ENCODE results near the gene PDK3.

PDK3 gene

GRCh38 chrX:24464498-24464835 is 619 bp upstream of the PDK3 start:
- no peaks in the 10 kb centered on the region for H3K27me3 Mint-ChIP-seq
- H3K4me1 Mint-ChIP-seq: peaks cover 36% of the 10 kb centered on the region
- peaks cover 10% of the 10 kb centered on the region for H3K36me3 Mint-ChIP-seq
- CTCF ChIA-PET: interaction anchor here (1.3 kb wide), 1 partner anchor 35 kb away, joined by 7 read pairs; no protein-coding TSS in a partner anchor
- no peaks in the 10 kb centered on the region for H3K9me3 Mint-ChIP-seq
- DNase-seq: no peak
- peak overlapping the region; percentile 87 for H3K27ac Mint-ChIP-seq
- H3K4me3 Mint-ChIP-seq: peak overlapping the region; percentile 75

DNA sequence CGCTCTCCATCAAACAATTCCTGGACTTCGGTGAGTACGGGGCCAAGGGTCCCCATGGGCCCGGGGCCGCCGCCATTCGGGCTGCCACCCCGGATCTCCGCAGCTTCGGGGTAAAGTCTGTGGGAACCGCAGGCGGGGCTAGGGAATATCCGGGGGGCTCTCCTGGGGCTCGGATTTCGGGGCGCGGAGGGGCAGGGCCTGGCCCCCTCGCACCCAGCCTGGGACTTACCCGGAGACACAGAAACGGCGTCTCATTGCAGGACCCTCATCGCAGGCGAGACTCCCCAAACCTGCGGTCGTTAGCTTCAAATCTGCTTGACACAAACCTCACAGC is 413 bp downstream of the PDK3 start:
- H3K27me3 Mint-ChIP-seq: no peaks in the 10 kb centered on the region
- peaks cover 40% of the 10 kb centered on the region for H3K4me1 Mint-ChIP-seq
- H3K36me3 Mint-ChIP-seq: peaks cover 10% of the 10 kb centered on the region
- CTCF ChIA-PET: interaction anchor here (1.3 kb wide), 1 partner anchor 34 kb away, joined by 7 read pairs; no protein-coding TSS in a partner anchor
- peak overlapping the region; percentile 83 for H3K27ac Mint-ChIP-seq
- DNase-seq: no peak
- H3K9me3 Mint-ChIP-seq: no peaks in the 10 kb centered on the region
- H3K4me3 Mint-ChIP-seq: peak overlapping the region; percentile 75

GRCh38 chrX:24466025-24466424 is 939 bp downstream of the PDK3 start:
- no peaks in the 10 kb centered on the region for H3K27me3 Mint-ChIP-seq
- H3K4me3 Mint-ChIP-seq: peak overlapping the region; percentile 75
- DNase-seq: no peak
- CTCF ChIA-PET: interaction anchor here (1.3 kb wide), 1 partner anchor 13 kb away, joined by 4 read pairs; no protein-coding TSS in a partner anchor
- peaks cover 11% of the 10 kb centered on the region for H3K36me3 Mint-ChIP-seq
- H3K9me3 Mint-ChIP-seq: no peaks in the 10 kb centered on the region
- H3K27ac Mint-ChIP-seq: peak overlapping the region; percentile 83
- H3K4me1 Mint-ChIP-seq: peaks cover 43% of the 10 kb centered on the region

GRCh38 chrX:24468245-24468644 is 3.2 kb downstream of the PDK3 start:
- peak overlapping the region; percentile 37 for H3K27ac Mint-ChIP-seq
- H3K9me3 Mint-ChIP-seq: no peaks in the 10 kb centered on the region
- H3K4me3 Mint-ChIP-seq: no peak overlapping the region
- no peaks in the 10 kb centered on the region for H3K27me3 Mint-ChIP-seq
- CTCF ChIA-PET: interaction anchor here (1.0 kb wide), 1 partner anchor 72 kb away, joined by 3 read pairs; no protein-coding TSS in a partner anchor
- DNase-seq: no peak
- H3K4me1 Mint-ChIP-seq: peaks cover 53% of the 10 kb centered on the region
- peaks cover 11% of the 10 kb centered on the region for H3K36me3 Mint-ChIP-seq

DNA sequence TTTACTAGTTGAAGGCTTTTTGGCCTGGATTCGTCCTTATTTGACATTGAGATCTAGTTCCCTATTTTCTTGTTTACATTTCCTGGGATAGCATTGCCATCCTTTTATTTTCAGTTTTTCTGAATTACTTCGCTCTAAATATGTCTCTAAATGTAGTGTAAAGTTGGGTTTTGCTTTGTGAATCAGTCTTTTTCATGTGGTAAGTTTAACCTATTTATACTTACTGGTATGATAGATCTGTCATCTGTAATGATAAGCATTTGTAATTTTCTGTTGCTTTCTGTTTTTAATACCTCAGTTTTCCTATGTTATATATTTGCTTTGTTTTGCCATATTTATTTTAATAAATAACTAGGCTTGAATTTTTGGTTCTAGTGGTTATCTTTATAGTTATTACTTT is 6.7 kb downstream of the PDK3 start:
- DNase-seq: no peak
- Mint-ChIP-seq H3K27me3 (no peaks in the 10 kb centered on the region), H3K9me3 (no peaks in the 10 kb centered on the region), H3K4me3 (no peak overlapping the region), H3K27ac (peak overlapping the region; percentile 22), H3K4me1 (peaks cover 66% of the 10 kb centered on the region), H3K36me3 (peaks cover 7% of the 10 kb centered on the region)
- CTCF ChIA-PET: no interaction called here

DNA sequence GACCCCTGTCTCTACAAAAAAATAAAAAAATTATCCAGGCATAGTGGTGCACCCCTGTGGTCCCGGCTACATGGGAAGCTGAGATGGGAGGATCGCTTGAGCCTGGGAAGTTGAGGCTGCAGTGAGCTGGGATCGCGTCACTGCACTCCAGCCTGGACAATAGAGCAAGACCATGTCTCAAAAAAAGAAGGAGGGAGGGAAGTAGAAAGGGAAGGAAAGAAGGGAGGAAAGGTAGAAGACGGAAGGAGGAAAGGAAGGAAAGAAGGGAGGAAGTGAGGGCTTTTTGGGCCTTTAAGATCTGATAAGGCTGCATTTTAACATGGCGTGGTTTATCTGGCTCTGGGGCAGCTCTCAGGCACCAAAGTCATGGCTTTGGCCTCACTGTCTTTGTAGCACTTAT is 10.4 kb downstream of the PDK3 start:
- CTCF ChIA-PET: no interaction called here
- Mint-ChIP-seq H3K36me3 (peaks cover 2% of the 10 kb centered on the region), H3K9me3 (no peaks in the 10 kb centered on the region), H3K4me3 (no peak overlapping the region), H3K4me1 (peaks cover 70% of the 10 kb centered on the region), H3K27ac (peak overlapping the region; percentile 69), H3K27me3 (no peaks in the 10 kb centered on the region)
- no peak for DNase-seq

- Mint-ChIP-seq H3K27ac (peak overlapping the region; percentile 99), H3K36me3 (peaks cover 17% of the 10 kb centered on the region), H3K4me1 (peaks cover 83% of the 10 kb centered on the region), H3K27me3 (no peaks in the 10 kb centered on the region), H3K9me3 (peaks cover 6% of the 10 kb centered on the region), H3K4me3 (peak overlapping the region; percentile 71)
- CTCF ChIA-PET: interaction anchor here (1.7 kb wide), 1 partner anchor 12 kb away, joined by 4 read pairs; no protein-coding TSS in a partner anchor
- no peak for DNase-seq
Measured at GRCh38 chrX:24478509-24478908, 13.4 kb downstream of the PDK3 start.

DNA sequence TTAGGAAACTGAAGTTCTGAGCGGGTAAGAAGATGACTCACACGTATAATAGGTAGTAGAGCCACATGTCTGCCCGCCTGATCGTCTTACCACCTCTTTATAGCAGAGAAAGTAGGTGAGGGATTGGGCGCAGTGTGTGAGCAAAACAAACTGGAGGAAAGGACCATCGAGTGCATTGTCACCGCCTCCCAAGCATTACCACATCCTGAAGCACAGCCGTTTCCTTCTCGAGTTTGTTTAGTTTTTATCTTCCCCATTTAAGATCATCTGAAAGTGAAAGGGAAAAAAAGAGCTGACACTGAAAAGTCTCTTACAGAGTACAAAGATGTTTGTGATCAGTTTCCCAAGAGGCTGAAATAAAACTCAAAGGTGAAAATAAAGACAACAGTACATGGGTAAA is 14.8 kb downstream of the PDK3 start:
- Mint-ChIP-seq H3K27ac (peak overlapping the region; percentile 99), H3K4me1 (peaks cover 73% of the 10 kb centered on the region), H3K27me3 (no peaks in the 10 kb centered on the region), H3K36me3 (peaks cover 20% of the 10 kb centered on the region), H3K4me3 (peak overlapping the region; percentile 71), H3K9me3 (peaks cover 6% of the 10 kb centered on the region)
- CTCF ChIA-PET: interaction anchor here (1.2 to 1.5 kb wide), 3 partner anchors 17 to 84 kb away, joined by 3 to 4 read pairs (median 3); no protein-coding TSS in a partner anchor
- DNase-seq: peak; percentile 86

GRCh38 chrX:24480400-24480865 is 15.3 kb downstream of the PDK3 start:
- Mint-ChIP-seq H3K27me3 (no peaks in the 10 kb centered on the region), H3K36me3 (peaks cover 20% of the 10 kb centered on the region), H3K4me3 (peak overlapping the region; percentile 71), H3K4me1 (peaks cover 68% of the 10 kb centered on the region), H3K9me3 (peaks cover 6% of the 10 kb centered on the region), H3K27ac (peak overlapping the region; percentile 99)
- CTCF ChIA-PET: interaction anchor here (1.2 to 1.5 kb wide), 3 partner anchors 16 to 85 kb away, joined by 3 to 4 read pairs (median 3); no protein-coding TSS in a partner anchor
- peak; percentile 24 for DNase-seq

GRCh38 chrX:24482823-24483415 is 17.8 kb downstream of the PDK3 start:
- no peak for DNase-seq
- no peaks in the 10 kb centered on the region for H3K27me3 Mint-ChIP-seq
- CTCF ChIA-PET: no interaction called here
- H3K36me3 Mint-ChIP-seq: peaks cover 20% of the 10 kb centered on the region
- H3K27ac Mint-ChIP-seq: peak overlapping the region; percentile 77
- peaks cover 48% of the 10 kb centered on the region for H3K4me1 Mint-ChIP-seq
- no peak overlapping the region for H3K4me3 Mint-ChIP-seq
- peaks cover 6% of the 10 kb centered on the region for H3K9me3 Mint-ChIP-seq

- peaks cover 43% of the 10 kb centered on the region for H3K4me1 Mint-ChIP-seq
Measured at GRCh38 chrX:24483596-24483995, 18.5 kb downstream of the PDK3 start.

GRCh38 chrX:24485323-24485722 is 20.2 kb downstream of the PDK3 start:
- H3K27ac Mint-ChIP-seq: no peak overlapping the region
- no peak for DNase-seq
- CTCF ChIA-PET: no interaction called here

More at GRCh38 chrX:24483596-24483995, 18.5 kb downstream of the PDK3 start:
- Mint-ChIP-seq H3K27me3 (no peaks in the 10 kb centered on the region), H3K9me3 (peaks cover 6% of the 10 kb centered on the region), H3K27ac (no peak overlapping the region), H3K36me3 (peaks cover 20% of the 10 kb centered on the region), H3K4me3 (no peak overlapping the region)
- CTCF ChIA-PET: no interaction called here
- DNase-seq: no peak

DNA sequence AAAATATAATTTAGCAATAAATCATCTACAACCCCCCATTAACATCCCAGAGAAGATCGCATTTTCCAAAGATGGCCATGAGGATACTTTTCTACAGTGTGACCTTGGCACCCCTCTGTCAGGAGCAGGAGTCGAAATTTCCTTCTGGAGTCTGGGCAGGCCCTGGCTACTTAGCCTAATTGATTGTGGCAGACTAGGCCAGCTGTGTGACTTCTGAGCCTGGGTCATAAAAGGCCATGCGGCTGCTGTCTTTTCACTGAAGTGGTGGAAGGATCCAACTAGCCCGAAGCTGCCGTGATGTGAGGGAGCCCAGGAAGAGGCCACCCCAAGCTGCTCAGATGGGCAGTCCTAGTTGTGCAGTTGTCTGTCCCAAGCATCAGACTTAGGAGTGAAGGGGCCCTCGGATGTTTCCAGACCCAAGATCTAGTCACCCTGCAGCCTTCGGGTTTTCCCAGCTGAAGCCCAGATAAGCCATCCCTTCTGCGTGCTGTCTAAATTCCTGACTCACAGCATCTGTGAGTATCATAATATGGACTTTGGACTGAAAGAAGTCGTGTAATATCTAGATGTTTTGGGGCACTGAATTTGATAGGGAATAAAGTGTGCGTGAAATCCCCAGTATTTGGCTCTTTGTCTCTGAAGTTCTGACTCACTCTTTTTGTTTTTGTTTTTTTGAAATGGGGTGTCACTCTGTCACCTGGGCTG is 21.0 kb downstream of the PDK3 start:
- CTCF ChIA-PET: no interaction called here
- DNase-seq: no peak
- H3K36me3 Mint-ChIP-seq: peaks cover 17% of the 10 kb centered on the region
- peaks cover 23% of the 10 kb centered on the region for H3K4me1 Mint-ChIP-seq
- no peak overlapping the region for H3K27ac Mint-ChIP-seq
- H3K9me3 Mint-ChIP-seq: peaks cover 6% of the 10 kb centered on the region
- H3K4me3 Mint-ChIP-seq: no peak overlapping the region
- H3K27me3 Mint-ChIP-seq: no peaks in the 10 kb centered on the region

More at GRCh38 chrX:24485323-24485722, 20.2 kb downstream of the PDK3 start:
- Mint-ChIP-seq H3K9me3 (peaks cover 6% of the 10 kb centered on the region), H3K27me3 (no peaks in the 10 kb centered on the region), H3K36me3 (peaks cover 20% of the 10 kb centered on the region), H3K4me3 (no peak overlapping the region), H3K4me1 (peaks cover 30% of the 10 kb centered on the region)

DNA sequence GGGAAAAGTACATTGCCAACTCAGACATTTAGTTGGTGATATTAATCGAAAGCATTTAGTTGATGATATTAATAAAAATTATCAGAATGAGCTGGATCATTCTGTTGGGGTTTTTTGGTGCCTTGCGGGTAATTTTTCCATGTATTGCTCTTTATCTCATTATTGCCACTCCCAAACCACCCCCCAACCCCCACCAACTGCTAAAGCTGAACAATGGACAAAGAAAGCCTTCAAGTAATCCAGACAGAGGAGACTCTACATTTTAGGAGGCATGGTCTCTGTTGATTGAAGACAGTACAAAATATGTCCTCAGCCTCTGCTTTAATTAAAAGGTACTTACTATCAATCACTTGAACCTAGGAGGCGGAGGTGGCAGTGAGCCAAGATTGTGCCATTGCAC is 22.5 kb downstream of the PDK3 start:
- Mint-ChIP-seq H3K9me3 (peaks cover 2% of the 10 kb centered on the region), H3K4me3 (no peak overlapping the region), H3K36me3 (peaks cover 8% of the 10 kb centered on the region), H3K27me3 (no peaks in the 10 kb centered on the region), H3K27ac (no peak overlapping the region), H3K4me1 (peaks cover 13% of the 10 kb centered on the region)
- CTCF ChIA-PET: no interaction called here
- DNase-seq: no peak

DNA sequence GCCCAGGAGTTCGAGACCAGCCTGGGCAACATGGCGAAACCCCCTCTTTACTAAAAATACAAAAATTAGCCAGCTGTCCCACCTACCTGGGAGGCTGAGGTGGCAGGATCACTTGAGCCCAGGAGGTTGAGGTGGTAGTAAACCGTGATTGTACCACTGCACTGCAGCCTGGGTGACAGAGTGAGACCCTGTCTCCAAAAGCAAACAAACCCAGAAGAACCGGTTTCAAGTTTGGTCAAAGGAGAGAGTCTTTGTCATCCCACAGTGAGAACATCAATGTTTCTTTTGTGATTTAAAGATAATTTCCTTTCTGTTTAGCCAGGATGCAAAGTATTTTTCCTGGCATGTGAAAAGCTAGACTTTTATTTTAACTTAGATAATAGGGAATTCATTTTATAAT is 26.7 kb downstream of the PDK3 start:
- Mint-ChIP-seq H3K9me3 (no peaks in the 10 kb centered on the region), H3K4me1 (peaks cover 33% of the 10 kb centered on the region), H3K36me3 (peaks cover 16% of the 10 kb centered on the region), H3K4me3 (no peak overlapping the region), H3K27ac (no peak overlapping the region), H3K27me3 (no peaks in the 10 kb centered on the region)
- no peak for DNase-seq
- CTCF ChIA-PET: no interaction called here

Data from activated naive CD4-positive, alpha-beta T cell treated with anti-CD3 and anti-CD28 coated beads, Interleukin-2, amount 10 ng/mL, durations not matched to agents 7 days and 5 days (primary cell).